Stimulated activated memory B cell treated with anti-CD40 and anti-IgM and Interleukin-4, amounts not matched to agents 10 μg/mL and 1 μg/mL and 100 μg/mL, for 72 hours (primary cell): Measurements from ENCODE around the gene C10orf53.

Source experiments
- ATAC-seq: fragments of 150-1000 bp; cut with Tn5 transposase; 2 replicates; pipeline ENCODE4 v1.10.0; 2021
- H3K27ac Mint-ChIP-seq: one replicate; pipeline ENCODE4 v1.8.0; 2022; ENCODE audit warnings: mild to moderate bottlenecking, mixed read lengths
- H3K27me3 Mint-ChIP-seq: one replicate; pipeline ENCODE4 v1.8.0; 2022; ENCODE audit warnings: mixed read lengths
- H3K36me3 Mint-ChIP-seq: one replicate; pipeline ENCODE4 v1.8.0; 2022; ENCODE audit warnings: mixed read lengths
- H3K4me1 Mint-ChIP-seq: one replicate; pipeline ENCODE4 v1.8.0; 2022; ENCODE audit warnings: mixed read lengths
- H3K4me3 Mint-ChIP-seq: one replicate; pipeline ENCODE4 v1.8.0; 2022; ENCODE audit warnings: mild to moderate bottlenecking, moderate library complexity, mixed read lengths
- H3K9me3 Mint-ChIP-seq: one replicate; pipeline ENCODE4 v1.8.0; 2022; ENCODE audit warnings: mixed read lengths

The C10orf53 gene

DNA sequence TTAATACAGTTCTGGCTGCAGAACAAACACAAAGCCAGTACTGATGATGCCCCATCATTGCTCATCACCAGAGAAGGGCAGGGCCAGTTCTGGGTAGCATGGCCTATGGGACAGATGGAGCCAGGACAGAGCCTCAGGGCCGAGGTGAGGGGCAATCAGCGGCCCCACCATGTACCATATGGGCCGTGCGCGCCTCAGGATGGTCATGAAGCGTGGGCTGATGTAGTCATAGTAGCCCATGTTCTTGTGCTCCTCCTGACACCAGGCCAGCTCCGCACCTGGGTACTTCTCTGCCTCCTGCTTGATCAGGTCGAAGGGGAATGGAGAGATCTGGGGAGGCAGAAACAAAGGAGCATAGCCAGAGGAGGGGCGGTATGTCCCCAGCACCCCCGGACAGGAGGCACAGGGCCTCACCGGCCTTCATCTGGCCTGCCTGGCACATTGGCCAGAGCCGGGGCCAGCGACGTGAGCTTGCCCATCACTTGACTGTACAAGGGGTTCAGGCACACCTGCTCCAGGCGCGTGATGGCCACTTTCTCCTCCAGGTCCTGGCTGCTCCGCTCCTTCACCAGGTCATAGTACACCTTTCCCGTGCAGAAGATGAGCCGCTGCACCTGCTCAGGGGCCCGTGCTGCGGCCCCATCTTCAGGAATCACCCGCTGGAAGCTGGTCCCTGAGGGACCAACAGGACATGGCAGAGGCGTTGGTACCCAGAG lies 56.6 kb downstream of the C10orf53 start:
- no peaks in the 10 kb centered on the region for H3K27me3 Mint-ChIP-seq
- no peaks in the 10 kb centered on the region for H3K9me3 Mint-ChIP-seq
- no peaks in the 10 kb centered on the region for H3K36me3 Mint-ChIP-seq
- H3K4me1 Mint-ChIP-seq, result no peaks in the 10 kb centered on the region
- no peak overlapping the region for H3K4me3 Mint-ChIP-seq
- no peak overlapping the region for H3K27ac Mint-ChIP-seq
- ATAC-seq, result no peak

DNA sequence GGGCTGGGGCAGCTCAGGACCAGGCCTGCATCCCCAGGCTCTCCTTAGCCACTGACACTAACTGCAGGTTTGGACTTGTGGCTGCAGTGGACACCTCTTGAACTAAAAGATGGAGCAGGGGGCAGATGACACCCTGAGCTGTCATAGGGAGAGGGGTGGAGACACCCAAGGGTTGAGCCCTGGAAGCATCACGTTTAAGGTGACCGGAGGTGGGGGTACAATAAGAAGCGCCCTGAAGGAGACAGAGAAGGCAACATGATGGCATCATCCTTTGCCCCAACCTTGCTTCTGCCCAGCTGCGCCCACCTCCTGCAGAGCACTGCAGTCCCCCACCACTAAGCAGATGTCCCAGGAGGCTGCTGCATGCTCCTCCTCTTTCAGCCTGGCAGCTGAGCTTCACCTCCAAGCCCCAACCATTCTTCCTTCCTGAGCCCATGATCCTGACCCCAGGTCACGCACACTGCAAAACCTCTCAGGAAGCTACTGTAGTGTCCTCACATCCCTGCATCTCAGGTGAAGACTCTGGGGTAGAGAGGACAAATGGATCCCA lies 57.2 kb downstream of the C10orf53 start:
- Mint-ChIP-seq H3K27me3 (no peaks in the 10 kb centered on the region), H3K4me1 (no peaks in the 10 kb centered on the region), H3K27ac (no peak overlapping the region), H3K36me3 (no peaks in the 10 kb centered on the region), H3K4me3 (no peak overlapping the region), H3K9me3 (peaks cover 2% of the 10 kb centered on the region)
- ATAC-seq, result no peak

DNA sequence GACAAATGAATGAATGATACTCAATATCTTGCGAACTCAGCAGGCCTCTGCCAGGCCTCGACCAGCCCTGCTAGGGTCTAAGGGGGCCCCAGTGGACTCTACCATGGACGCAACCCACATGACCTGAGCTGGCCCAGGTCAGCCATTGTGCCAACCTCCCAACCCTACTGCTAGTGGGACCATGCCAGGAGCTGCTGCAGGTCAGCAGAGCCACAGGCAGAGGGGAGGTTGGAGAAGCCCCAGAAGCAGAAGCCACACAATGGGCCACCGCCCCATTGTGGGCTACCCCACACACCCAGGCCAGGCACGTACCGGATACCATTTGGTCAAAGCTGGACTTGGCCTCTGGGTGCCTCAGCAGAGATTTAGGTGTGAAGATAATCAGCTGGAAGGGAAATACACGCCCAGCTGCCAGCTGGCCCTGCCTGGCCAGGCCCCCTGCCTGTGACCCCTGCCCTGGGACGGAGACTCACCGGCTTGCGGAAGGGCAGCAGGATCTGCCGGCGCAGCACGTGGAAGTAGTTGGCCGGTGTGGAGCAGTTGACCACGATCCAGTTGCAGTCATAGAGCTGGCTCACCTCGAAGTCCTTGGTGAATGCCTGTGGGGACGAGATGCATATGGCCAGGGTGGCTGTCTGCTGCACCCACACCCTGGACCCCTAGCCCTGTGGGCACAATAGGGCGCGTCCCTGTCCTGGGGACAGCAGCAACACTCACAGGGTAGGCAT lies 58.2 kb downstream of the C10orf53 start:
- no peak overlapping the region for H3K27ac Mint-ChIP-seq
- no peak overlapping the region for H3K4me3 Mint-ChIP-seq
- H3K9me3 Mint-ChIP-seq, result peaks cover 10% of the 10 kb centered on the region
- no peak for ATAC-seq
- no peaks in the 10 kb centered on the region for H3K4me1 Mint-ChIP-seq
- H3K27me3 Mint-ChIP-seq, result no peaks in the 10 kb centered on the region
- H3K36me3 Mint-ChIP-seq, result no peaks in the 10 kb centered on the region

DNA sequence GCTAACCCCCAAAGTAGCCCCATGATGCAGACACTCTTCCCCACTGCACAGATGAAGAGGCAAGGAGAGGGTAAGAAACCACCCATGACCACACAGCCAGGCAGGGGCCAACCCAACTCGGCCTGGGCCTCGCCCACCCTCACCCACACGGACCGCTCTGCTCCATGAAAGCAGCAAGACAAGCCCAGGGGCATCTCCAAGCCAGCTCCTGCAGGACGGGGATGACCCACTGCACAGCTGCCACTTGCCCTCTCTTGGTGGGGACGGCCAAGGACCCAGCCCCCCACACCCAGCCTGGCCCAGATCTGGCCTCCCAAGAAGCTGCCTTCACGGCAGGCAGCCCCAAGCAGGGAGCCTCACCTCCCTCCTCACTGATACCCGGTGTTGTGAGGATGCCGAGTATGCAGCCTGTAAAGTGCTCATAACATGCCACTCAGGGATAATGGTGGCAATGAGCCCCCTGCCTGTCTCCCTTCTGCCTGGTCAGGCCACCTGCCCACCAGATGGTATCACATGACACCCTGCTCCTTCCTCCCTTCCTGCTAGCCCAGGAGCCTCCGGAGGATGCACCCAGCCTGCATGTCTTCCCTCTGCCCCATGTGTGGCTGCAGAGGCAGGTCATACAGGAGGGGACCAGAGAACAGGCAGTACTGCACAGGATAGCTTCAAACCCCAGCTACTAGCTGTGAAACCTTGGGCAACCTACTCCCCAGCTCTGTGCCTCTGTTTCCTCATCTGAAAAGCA lies 59.3 kb downstream of the C10orf53 start:
- no peaks in the 10 kb centered on the region for H3K36me3 Mint-ChIP-seq
- peaks cover 10% of the 10 kb centered on the region for H3K9me3 Mint-ChIP-seq
- no peaks in the 10 kb centered on the region for H3K4me1 Mint-ChIP-seq
- H3K4me3 Mint-ChIP-seq, result no peak overlapping the region
- H3K27me3 Mint-ChIP-seq, result no peaks in the 10 kb centered on the region
- ATAC-seq, result no peak
- H3K27ac Mint-ChIP-seq, result no peak overlapping the region

DNA sequence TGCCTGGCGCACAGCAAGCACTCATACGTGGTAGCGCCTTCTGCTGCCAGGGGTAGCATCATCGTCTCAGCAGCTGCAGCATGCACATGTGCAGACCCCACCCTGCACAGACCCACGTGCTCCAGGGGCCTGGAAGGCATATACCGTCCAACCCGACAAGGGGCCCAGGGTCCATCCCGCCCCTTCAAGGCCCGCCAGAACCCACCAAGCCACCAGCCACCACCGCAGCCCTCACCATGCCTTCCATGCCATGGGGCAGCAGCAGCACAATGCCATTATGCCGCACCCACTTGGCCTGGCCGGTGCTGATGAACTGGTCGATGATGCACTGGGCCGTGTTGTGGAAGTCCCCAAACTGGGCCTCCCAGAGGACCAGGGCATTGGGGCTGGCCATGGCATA lies 60.0 kb downstream of the C10orf53 start:
- Mint-ChIP-seq H3K4me1 (no peaks in the 10 kb centered on the region), H3K27ac (no peak overlapping the region)

DNA sequence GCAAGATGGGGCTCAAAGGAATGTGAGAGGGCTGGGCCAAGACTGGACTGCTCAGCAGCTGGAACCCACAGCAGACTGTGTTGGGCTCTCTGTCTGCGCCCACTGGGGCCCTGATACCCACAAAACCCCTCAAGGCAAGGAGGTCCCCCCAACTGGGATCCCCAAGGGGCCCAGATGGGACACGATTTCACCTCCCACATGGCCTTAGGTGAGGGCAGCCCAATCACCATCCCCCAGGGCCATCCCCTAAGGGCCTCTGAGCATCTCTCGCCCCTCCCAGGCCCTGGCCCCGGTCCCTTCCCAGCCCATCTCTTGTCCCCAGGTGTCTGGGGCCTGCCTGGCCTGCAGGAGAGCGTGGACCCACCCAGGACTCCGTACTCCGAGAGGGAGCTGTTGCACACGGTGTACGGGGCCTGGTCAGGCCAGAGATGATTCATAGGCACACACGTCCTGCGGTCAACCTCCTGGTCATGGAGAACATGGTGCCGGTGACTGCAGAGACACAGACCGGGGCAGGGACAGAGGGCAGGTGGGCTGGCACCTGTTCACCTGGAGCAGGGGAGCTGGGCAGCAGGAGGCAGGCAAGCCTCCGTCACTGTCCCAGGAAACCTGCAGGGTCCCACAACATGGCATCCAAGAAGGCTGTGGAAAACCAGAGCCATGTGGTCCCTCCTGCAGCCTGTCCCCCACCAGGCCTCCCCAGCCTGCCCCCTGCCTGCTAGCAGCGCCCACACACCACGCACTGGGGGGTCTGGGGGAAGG lies 61.1 kb downstream of the C10orf53 start:
- Mint-ChIP-seq H3K4me1 (no peaks in the 10 kb centered on the region), H3K9me3 (peaks cover 10% of the 10 kb centered on the region), H3K4me3 (no peak overlapping the region), H3K27me3 (no peaks in the 10 kb centered on the region), H3K36me3 (no peaks in the 10 kb centered on the region), H3K27ac (no peak overlapping the region)
- no peak for ATAC-seq

More for the DNA sequence above, 60.0 kb downstream of the C10orf53 start:
- Mint-ChIP-seq H3K27me3 (no peaks in the 10 kb centered on the region), H3K4me3 (no peak overlapping the region), H3K9me3 (peaks cover 10% of the 10 kb centered on the region), H3K36me3 (no peaks in the 10 kb centered on the region)
- no peak for ATAC-seq

DNA sequence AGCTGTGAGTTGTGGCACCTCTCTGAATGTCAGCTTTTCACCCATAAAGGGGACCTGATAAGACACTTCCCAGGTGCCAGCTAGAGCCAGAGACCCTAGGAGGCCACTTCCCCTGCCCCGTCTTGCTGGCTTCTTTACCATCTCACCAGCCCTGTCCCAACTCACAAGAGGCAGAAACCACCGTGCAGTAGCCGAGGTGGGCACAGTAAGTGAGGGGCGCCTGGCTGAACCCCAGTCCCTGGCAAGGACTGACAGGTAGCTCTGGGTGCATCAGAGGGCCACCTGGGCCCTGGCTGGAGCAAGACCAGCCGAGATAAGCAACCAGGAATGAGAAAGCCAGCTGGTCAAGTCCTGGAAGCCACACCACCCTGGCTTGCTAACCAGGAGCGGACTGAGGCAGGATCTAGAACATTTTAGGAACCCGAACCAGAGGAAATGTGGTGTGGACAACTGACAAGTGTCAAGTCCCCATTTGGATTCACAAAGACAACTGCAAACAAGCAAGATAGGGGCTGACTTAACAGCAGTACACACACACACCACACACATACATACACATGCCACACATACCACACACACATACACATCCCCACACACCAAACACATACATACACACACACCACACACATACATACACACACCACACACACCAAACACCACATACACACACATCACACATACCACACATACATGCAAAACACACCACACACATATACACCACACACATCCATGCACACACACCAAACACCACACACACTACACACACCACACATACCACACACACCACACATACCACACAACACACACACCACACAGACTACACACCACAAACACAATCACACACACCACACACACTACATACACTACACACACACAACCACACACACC lies 61.9 kb downstream of the C10orf53 start:
- Mint-ChIP-seq H3K4me3 (no peak overlapping the region), H3K27me3 (no peaks in the 10 kb centered on the region), H3K4me1 (no peaks in the 10 kb centered on the region), H3K27ac (no peak overlapping the region), H3K36me3 (no peaks in the 10 kb centered on the region), H3K9me3 (peaks cover 10% of the 10 kb centered on the region)
- no peak for ATAC-seq

DNA sequence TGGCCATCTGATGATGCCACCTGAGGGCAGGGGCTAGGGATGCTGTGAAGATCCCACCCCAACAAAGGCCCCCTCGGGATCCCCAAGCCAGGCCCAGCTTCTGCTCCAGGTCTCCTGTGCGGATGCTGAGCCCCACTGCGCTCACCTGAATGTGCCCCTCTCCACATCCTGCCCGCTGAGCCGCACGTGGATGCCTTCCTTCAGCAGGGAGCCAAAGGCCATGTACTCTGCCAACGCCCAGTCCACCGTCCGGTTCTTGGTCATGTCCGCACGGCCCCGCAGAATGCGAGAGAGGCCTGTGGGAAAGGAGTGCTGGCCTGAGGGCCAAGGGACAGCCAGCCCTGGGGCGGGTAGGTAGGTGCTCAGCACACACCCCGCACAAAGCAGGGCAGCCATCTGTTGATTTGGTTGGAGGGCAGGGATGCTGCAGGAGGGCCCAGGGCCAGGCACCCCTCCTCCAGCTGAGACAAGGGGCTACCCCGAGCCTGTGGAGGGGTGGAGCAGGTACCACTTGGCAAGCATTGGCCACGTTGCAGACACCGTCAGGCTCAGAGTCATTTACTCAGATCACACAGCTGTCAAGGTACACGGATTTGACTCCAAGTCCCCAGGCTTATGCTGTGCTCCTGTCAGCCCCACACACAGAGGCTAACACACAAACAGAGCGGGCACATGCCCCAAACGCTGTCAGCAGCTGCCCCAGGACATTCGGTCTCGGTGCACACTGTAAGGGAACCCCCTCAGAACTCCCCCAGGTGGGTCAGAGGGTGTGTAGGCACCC lies 63.4 kb downstream of the C10orf53 start:
- Mint-ChIP-seq H3K27me3 (no peaks in the 10 kb centered on the region), H3K36me3 (no peaks in the 10 kb centered on the region), H3K27ac (no peak overlapping the region), H3K4me3 (no peak overlapping the region), H3K4me1 (no peaks in the 10 kb centered on the region), H3K9me3 (peaks cover 10% of the 10 kb centered on the region)
- ATAC-seq, result no peak

DNA sequence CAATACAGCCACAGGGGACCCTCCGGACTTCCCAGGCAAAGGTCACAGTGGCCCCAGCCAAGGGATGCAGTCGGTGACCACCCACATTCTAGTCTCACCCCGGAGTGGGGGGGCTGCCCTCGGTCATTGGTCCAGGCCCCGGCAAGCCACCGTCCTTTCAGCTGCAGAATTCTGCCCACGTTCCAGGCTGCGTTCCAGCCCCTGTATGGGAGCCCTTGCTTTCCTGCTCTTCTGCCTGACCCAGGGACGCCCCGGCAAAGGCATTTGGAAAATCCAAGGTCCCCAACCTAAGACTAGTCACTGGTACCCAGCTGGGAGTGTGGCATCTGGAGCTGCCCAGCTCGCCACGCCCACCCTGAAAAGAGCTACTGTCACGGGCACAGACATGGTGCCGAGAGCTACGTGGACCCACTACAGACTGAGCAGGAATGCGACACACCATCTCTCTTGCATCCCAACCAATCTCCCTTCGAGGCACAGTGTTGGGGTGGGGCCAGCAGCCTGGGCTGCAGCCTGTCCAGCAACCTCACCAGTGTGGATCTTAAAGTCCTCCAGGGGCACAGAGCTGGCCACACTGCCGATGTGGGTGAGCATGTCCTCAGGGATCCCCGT lies 64.1 kb downstream of the C10orf53 start:
- Mint-ChIP-seq H3K9me3 (peaks cover 10% of the 10 kb centered on the region), H3K36me3 (no peaks in the 10 kb centered on the region), H3K4me3 (no peak overlapping the region), H3K4me1 (no peaks in the 10 kb centered on the region), H3K27ac (no peak overlapping the region), H3K27me3 (no peaks in the 10 kb centered on the region)
- ATAC-seq, result no peak

DNA sequence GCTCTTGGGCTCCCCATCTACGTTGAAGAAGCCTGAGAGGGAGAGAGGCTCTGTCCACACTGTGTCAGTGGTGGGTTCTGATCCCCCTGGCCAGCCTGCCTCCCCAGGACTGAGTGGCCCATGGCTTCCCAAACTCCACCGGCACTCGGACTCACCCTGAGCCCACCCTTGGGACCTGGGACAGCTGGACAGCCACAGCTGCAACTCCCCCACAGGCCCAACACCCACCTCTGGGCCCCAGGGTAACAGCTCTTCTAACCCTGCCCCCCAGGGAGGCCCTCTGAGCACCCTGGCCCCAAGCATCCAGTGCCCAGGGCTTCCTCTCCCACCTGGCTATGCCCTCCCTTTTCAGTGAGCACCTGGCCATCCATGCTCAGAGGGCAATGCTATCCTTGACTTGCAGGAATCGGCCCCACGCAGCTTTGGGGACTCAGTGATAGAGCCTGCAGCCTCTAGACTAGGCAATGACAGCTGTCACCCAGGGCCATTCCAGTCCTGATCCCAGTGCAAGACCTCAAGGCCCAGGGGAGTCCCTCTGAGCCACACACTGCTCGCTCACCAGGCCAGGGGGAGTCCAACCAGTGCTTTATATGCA lies 64.7 kb downstream of the C10orf53 start:
- H3K9me3 Mint-ChIP-seq, result peaks cover 10% of the 10 kb centered on the region
- H3K36me3 Mint-ChIP-seq, result no peaks in the 10 kb centered on the region
- no peaks in the 10 kb centered on the region for H3K4me1 Mint-ChIP-seq
- no peaks in the 10 kb centered on the region for H3K27me3 Mint-ChIP-seq
- H3K27ac Mint-ChIP-seq, result no peak overlapping the region
- ATAC-seq, result no peak
- no peak overlapping the region for H3K4me3 Mint-ChIP-seq

DNA sequence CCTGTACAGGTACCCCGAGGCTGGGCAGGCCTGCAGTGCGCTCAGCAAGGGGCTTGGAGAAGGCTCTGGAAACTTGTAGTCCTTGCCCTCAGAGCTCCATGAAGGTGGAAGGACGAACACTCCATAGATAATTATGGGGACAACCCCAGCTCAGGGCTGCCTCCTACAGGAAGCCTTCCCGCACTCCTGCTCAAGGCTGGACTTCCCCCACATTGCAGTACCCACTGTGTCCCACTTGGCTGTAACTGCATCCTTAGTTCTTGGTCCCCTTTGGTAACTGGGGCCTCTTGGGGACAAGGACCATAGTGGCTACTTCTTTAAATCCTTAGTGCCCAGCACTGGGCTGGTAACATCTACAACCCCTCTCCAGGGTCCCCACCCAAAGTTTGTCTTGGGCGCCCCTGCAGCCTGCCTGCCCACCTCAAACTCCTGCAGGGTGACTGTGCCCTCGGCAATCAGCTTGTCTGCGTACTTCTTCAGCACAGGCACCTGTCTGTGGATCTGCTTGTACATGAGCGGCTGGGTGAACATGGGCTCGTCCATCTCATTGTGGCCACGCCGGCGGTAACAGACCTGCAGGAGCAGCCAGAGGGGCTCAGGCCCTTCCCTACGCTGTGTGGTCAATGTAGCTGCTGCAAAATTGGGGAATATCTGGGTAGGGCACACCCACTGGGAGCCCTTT lies 65.6 kb downstream of the C10orf53 start:
- Mint-ChIP-seq H3K36me3 (no peaks in the 10 kb centered on the region), H3K9me3 (peaks cover 10% of the 10 kb centered on the region), H3K4me1 (no peaks in the 10 kb centered on the region), H3K27me3 (peaks cover under 1% of the 10 kb centered on the region), H3K27ac (no peak overlapping the region), H3K4me3 (no peak overlapping the region)
- no peak for ATAC-seq

DNA sequence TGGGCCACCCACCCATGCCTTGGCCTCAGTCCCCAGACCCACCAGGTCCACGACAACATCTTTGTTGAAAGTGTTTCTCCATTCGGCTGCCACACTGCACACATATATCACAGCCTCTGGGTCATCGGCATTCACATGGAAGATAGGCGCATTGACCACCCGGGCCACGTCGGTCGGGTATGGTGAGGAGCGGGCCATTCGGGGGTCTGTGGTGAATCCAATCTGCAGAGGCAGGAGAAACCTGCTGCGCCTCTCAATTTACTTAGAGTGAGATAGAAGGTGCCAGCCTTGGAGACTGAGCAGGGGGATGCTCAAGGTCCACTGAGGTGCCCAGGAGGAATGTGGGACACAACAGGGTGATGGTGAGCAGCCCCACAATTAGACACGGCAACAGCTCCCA lies 66.3 kb downstream of the C10orf53 start:
- Mint-ChIP-seq H3K9me3 (peaks cover 10% of the 10 kb centered on the region), H3K27ac (no peak overlapping the region), H3K36me3 (no peaks in the 10 kb centered on the region), H3K4me1 (no peaks in the 10 kb centered on the region), H3K27me3 (peaks cover 7% of the 10 kb centered on the region), H3K4me3 (no peak overlapping the region)
- no peak for ATAC-seq
